HG03159 (cell line): Measurements from ENCODE around the gene MRPL18.

ENCODE experiments used
- ATAC-seq: cut with Tn5 transposase; IDR thresholded peaks from one replicate; pipeline ENCODE4 v1.9.1; 2021; ENCODE audit warnings: mild to moderate bottlenecking, moderate library complexity; ENCODE audit not compliant: unreplicated experiment

The MRPL18 gene

DNA sequence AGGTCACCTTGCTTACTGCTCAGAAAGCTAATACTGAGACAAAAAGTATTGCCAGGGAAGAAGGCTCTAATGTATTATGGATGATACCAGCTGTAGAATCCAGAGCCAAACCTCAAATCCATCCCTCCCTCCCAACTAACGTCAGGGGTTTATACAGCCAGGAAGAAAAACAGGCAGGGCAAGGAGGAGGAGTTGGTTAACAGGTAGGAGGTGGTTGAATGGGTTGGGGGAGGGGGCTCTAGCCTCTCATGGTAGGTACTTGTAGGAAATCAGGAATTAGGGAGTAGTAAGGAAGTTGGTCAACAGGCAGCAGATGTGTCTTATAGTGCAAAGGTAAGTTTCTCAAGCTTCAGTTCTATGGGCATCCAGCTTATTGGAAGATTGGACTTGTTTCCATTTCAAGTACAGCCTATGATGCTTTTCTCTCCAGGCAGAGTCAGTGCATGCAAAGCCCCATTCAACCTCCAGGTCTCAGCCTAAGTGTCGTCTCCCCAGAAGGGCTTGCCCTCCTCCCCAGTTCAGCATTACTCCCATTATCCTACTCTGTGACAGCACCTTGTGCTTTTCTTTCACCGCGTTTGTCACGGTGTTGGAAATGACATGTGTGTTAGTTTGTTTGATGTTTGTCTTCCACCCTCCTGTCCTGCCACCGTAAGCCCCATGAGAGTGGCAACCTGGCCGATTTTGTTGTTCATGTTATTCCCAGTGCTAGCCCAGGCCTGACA is 47.9 kb downstream of the MRPL18 start:
- no peak for ATAC-seq

DNA sequence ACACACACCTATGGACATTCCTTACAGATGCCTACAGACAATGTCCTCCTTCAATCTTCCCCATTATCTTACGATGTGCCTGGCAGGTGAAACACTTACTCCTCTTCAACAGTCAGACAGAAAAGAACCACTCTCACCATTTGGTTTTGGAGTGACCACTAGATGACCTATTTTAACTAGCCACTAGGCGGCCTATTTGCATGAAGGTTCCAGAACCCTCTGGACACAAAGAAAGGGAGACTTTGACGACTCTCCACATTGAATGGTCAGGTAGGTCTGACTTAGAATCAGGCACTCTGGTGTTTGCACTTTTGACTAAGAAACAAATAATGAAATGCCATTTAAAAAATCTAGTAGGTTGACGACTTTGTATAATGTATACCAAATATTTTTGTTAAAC is 51.8 kb downstream of the MRPL18 start:
- no peak for ATAC-seq

DNA sequence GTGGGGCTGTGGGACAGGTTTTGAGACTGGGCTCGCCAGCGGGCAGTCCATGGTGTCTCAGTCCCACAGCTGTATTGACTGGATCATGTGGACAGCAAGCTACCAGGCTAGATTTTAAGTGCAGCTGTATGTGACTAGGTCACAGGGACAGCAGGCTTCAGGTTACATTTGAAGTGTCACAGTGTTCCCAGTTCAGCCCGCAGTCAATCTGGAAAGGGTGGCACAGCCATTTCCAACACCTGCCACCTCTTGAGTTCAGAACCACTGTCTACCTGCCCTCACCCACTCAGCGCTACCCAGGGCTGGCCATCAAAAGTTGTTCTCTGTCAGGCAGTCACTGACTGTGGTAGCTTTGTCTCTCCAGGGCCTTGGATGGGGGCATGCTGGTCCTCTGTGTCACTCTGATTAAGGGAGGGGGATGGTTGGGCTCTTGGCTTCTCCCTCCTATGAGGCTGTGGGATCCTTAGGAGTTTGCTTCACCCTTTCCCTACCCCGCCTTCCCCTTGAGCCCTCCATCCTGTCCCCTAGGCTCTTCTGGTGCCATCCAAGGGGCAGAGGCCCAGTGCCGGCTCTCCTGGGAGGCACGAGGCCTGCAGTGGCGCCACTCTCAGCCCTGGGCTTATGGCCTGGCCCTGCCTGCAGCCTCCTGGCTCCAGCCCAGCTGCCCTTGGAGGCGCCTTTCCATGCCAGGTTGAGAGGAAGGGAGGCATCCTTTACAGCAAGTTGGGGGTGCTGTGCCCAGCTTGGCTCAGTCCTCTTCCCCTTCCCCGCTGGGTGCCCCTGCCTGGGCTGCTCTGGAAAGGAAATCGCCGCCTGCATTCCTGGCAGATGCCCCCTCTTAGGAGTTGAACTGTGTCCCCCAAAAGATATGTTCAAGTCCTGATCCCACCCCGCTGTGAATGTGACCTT is 54.7 kb downstream of the MRPL18 start:
- no peak for ATAC-seq
